Measurements from ENCODE around the gene TMEM87A.

DNA sequence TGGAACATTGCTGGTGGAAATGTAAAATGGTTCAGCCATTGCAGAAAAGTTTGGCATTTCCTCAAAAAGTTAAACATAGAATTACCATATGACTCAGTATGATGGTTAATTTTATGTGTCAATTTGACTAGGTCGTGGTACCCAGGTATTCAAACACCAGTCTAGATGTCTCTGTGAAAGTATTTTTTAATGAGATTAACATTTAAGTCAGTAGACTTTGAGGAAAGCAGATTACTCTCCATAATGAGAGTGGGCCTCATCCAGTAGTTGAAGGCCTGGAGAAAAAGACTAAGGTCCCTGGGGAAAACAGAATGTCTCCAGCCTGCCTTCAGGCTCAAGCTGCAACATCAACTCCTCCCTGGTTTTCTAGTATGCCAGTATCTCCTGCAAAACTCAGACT is 42.3 kb upstream of the TMEM87A start:
- TF ChIP-seq CTCF (IDR thresholded peaks at IDR 0.05; ENCODE audit: low read depth, low read length) (no peak), POLR2A (IDR thresholded peaks at IDR 0.05; ENCODE audit: extremely low read depth, insufficient read length) (no peak), MYC (IDR thresholded peaks at IDR 0.05; ENCODE audit: low read depth, low read length) (no peak), MAX (IDR thresholded peaks at IDR 0.05; ENCODE audit: low read depth, low read length) (no peak)

Data from NB4 (cell line).